HG03439 (cell line): ENCODE data around the gene FAM228A.

Experiments used
- ATAC-seq: cut with Tn5 transposase; IDR thresholded peaks from one replicate; pipeline ENCODE4 v1.9.1; 2021; ENCODE audit warnings: mild to moderate bottlenecking, moderate library complexity; ENCODE audit not compliant: unreplicated experiment

FAM228A gene

DNA sequence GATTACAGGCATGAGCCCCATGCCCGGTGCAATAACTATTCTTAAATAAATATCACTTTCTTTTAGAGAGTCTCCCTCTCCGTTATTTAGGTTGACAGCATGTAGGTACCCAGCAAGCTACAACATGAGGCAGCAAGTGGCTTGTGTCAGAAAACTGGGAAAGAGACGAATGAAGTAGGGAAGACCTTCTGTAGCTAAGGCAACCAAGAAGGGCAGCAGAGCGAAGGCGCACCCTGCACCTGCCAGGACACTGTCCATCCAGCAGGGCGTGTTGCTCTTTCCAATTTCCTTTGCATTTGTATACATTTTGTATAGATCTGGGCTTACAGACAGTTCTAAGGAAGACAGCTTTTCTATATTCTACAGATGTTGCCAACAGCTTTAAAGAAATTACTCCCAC, 48.1 kb downstream of the FAM228A start:
- no peak for ATAC-seq

DNA sequence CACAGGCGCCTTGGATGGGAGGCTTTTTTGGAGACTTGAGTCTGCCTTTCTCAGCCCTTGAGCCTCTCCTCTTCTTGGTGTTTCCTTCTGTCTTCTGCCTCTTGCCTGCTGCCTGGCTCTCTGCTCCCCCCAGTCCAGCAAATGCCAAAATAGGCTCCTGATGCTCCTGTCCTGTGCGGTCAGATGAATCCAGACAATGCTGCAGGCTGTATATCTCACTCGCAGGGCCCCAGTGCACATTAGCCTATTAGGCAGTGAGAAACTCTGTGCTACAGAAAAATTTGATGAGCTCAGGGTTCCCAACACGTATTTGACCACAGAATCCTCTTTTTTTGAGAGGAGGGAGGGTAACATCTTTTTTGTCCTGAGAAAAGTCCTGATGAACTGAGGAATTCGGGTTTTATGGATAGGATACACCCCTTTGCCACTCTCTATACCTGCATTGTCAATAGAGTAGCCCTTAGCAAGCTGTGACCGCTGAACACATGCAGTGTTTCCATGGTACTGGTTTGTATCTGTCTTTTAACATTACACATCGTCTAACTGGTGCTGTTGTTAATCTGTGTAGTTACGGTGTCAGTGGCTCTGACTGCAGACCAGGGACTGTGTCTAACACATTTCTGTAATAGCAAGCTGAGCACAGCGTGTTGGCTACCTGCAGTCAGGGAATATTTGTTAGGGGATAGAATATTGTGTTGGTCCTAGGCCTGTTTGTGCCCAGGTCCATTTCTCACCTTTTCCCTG, 50.8 kb downstream of the FAM228A start:
- no peak for ATAC-seq

DNA sequence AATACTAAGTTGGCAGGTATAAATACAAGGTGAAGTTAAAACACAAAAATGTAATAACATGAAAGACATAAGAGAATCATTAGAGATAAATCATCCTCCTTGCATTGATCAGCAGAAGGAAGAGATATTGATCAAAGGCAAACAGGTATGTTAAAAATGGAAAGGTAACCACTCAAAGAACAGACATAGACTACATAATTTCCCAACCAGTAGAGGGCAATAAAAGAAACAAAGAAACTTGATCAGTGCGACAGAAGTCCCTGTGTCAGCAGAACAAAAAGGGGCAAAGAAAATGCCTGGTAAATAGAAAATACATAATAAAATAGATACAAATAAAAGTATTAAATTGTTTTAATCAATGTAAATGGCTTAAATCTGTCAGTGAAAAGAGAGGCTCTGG, 53.6 kb downstream of the FAM228A start:
- ATAC-seq, result no peak

DNA sequence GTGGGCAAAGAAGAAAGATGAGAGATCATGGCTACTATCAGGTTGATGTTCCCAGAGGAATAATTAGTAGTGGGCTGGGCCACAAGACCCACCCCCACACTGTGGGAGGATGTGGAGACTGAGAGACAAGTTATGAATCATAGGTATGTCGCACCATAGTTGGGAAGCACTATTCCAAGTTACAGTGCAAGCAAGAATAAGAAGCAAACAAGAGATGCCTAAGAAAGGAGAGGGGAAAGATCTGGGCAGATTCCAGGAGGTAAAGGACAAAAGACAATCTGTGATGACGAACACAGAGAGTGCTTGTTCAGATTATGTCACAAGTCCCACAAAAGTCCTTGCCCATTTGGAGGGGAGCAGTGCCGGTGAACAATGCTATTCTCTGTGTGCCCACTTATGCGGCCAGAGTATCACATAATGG, 56.6 kb downstream of the FAM228A start:
- ATAC-seq, result no peak

DNA sequence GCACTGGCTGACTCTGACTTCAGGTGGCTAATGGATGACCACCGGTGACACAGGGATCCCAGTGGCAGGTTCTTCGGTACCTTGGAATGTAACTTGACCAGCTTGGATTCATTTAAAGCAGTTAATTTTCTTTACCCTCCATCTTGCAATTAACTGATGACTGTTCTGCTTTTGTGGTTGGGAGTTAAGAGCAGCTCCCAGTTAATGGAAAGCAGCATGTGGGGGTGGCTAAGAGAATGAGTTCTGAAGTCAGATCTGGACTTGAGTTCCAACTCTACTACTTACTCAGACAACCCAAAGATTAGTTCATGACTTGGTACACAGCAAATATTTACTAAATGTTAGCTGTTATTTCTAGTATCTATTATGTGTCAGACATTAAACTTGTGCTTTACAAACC, 58.5 kb downstream of the FAM228A start:
- no peak for ATAC-seq

DNA sequence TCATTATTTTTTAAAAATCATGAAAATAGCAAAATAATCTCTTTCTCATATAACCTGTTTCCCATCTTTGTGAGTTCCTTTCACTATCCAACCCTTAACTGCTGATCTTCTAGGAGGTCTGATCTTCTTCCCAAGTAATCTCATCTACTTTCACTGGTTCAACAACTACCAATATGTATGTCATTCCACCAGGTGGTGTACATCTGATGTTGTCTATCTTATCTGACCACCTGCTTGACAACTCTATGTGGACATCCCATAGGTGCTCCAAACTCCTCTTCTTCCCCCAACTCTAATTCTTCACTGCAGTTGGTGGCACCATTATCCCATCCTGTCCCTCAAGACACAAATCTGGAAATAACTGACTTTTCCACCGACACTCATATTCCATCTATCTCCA, 62.5 kb downstream of the FAM228A start:
- no peak for ATAC-seq

DNA sequence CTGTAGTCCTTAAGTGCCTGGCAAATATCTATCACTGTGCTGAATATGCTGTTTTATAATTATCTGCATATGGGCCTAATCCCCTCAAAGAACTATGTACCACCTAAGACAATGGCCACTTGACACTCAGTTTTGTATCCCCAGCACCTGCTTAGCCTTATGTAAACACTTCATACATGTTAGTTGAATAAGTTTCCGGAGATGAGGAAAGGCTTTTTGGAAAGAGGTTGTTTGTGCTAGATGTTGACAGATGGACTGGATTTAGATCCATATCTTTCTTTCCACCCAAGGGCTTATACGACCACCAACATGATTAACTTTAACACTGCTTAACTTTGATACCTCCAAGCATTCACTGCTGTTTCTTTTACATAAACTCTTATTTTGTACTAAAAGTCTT, 63.3 kb downstream of the FAM228A start:
- no peak for ATAC-seq

DNA sequence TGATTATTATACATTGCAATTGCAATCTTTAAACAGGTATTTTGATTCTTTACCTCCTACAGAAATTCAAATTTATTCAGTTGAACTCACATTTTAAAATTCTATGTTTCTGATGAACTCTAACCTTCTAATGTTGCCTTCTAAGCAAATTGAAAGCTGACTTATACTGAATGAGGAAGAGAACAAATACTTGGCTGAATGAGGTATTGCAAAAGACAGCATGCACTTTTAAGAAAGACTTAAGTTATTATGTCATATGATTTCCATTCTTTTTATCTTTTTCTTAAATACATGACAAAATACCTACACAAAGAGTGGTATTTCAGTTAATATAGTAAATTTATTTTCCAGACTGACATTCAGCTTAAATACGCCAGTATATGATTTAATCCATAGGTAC, 64.7 kb downstream of the FAM228A start:
- no peak for ATAC-seq
